Suppressor macrophage treated with lipopolysaccharide for 1 hour (primary cell): ENCODE measurements around the gene XKR7.
"Not testable (repeated sequence)": the region's sequence is repeated elsewhere in the genome, so short reads cannot be mapped to it uniquely, and the experiment has no call there.

ENCODE experiments used
- DNase-seq, 3 donors: peaks; one replicate each; pipeline ENCODE4 v3.0.0-alpha.2; 2020 to 2022

Gene XKR7, protein sequence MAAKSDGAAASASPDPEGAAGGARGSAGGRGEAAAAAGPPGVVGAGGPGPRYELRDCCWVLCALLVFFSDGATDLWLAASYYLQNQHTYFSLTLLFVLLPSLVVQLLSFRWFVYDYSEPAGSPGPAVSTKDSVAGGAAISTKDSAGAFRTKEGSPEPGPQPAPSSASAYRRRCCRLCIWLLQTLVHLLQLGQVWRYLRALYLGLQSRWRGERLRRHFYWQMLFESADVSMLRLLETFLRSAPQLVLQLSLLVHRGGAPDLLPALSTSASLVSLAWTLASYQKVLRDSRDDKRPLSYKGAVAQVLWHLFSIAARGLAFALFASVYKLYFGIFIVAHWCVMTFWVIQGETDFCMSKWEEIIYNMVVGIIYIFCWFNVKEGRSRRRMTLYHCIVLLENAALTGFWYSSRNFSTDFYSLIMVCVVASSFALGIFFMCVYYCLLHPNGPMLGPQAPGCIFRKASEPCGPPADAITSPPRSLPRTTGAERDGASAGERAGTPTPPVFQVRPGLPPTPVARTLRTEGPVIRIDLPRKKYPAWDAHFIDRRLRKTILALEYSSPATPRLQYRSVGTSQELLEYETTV

DNA sequence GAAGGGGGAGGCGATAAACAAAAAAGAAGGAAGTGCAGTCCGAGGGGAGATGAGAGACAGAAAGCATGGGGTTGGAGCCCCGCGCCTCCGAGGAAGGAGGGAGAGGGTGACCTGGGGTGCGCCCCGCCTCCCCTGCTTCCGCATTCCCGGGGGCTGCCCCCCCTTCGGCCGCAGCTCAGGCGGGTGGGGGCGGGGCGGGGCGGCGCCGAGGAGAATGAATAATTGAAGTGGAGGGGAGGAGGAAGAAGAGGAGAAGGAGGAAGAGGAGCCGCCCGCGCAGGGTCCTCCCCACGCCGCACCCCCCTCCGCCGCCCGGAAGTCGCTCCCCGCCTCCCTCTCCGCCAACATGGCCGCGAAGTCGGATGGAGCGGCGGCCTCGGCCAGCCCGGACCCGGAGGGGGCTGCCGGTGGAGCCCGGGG, at the start of gene XKR7:
Gene XKR7, plus strand, starts transcription at position 322 of the 420 bp plus-strand sequence. Its CDS starts 25 bp downstream, at position 347.
- peak; percentile 34 to 63 (median 47) for DNase-seq

DNA sequence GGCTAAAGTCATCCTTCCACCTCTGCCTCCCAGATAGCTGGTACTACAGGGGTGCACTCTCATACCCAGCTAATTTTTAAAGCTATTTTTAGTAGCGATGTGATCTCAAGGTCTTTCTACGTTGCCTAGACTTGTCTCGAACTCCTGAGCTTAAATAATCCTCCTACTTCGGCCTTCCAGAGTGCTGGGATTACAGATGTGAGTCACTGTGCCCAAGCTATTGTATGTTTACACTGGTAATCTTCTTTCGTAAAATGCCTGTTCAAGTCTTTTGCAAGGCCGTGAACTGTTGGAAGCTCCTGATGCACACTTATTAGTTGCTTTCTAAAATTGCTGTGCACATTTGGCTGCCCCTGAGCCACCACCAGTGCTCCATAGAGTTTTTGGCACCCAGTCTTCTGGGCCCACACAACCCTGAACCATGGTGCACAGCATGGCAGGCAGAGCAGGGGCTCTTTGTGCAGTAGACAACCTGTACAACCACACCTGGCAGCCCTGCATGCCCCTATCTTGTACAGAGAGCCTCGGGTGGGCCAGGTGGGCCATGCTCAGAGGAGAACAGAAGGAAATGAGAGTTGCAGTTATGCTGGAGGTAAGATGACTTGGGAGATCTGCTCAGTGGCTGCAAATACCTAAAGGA, 49.4 kb upstream of the XKR7 start:
- DNase-seq = no peak

DNA sequence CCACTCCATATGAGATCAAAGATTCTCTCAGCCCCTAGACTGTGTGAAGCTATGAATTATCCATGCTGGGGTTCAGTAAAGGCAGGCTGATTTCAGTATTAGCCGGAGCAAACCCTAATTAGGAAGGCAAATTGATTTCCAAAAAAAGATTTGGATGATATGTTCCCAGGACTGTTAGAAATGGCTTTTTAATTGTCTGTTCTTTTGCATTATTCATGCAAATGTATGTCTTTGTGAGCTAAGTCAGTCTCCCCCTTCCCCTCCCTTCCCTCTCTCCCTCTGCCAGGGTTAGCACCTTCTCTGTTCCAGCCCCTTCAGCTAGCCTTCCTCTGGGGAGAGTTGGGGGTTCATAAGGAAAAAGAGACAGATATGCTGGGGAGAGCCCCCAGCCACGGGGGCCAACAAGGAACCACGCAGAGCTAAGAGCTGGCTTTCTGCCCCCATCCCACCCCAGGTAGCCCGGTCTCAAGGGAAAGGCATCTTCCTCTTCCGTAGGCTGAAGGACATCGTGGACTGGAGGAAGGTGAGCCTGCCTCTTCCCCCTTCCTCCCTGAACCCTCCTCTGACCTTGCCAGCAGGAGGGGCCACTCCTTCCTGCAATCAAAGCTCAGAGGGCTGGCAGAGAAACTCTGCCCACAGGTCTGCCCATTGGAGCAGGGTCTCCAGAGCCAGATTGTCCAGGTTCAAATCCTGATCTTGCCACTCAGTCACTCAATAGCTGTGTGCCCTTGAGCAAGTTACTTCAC, 48.4 kb upstream of the XKR7 start:
- no peak for DNase-seq

DNA sequence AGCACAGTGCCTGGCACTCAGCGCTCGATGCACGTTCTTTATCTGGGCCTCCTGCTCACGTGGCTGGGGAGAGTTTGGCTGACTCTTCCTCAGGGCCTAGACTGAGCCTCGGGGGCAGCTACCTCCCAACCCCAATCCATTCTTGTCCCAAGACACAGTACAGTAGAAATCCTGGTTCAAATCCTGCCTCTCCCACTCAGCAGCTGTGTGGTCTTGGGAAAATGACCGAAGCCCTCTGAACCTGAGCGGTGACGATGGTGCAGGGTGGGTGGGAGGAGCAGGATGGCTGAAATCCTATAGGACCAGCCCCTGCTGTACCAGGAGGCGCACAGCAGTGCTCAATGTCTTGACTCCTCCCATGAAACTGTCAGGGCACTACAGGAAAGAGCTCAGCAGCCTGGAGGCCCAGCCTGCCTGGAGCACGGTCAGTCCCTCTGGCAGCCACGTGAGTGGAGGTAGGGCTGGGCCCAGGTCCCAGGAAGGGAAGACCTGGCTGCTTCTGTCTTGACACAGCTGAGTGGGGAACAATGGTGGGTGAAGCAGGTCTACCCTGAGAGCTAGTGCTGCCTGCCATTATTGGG, 47.6 kb upstream of the XKR7 start:
- no peak for DNase-seq

DNA sequence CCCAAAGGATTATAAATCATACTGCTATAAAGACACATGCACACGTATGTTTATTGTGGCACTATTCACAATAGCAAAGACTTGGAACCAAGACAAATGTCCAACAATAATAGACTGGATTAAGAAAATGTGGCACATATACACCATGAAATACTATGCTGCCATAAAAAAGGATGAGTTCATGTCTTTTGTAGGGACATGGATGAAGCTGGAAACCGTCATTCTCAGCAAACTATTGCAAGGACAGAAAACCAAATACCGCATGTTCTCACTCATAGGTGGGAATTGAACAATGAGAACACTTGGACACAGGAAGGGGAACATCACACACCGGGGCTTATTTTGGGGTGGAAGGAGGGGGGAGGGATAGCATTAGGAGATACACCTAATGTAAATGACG, 46.5 kb upstream of the XKR7 start:
- DNase-seq = not testable (repeated sequence)

DNA sequence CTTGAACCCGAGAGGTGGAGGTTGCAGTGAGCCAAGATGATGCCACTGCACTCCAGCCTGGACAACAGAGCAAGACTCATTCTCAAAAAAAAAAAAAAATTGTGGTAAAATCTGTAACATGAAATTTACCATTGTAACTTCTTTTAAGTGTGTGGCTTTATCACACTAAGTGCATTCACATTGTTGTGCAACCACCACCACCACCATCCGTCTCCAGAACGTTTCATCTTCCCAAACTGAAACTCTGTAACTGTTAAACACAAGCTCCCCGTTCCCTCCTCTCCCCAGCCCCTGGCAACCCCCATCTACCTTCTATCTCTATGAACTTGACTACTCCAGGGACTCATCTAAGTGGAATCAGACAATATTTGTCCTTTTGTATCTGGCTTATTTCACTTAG, 45.8 kb upstream of the XKR7 start:
- no peak for DNase-seq

GRCh38 chr20:31922588-31922987, 45.4 kb upstream of the XKR7 start:
- DNase-seq = no peak

GRCh38 chr20:31923388-31924331, 44.3 kb upstream of the XKR7 start:
- DNase-seq = peak; percentile 89 to 95 (median 92)

GRCh38 chr20:31924561-31924960, 43.4 kb upstream of the XKR7 start:
- DNase-seq = no peak

DNA sequence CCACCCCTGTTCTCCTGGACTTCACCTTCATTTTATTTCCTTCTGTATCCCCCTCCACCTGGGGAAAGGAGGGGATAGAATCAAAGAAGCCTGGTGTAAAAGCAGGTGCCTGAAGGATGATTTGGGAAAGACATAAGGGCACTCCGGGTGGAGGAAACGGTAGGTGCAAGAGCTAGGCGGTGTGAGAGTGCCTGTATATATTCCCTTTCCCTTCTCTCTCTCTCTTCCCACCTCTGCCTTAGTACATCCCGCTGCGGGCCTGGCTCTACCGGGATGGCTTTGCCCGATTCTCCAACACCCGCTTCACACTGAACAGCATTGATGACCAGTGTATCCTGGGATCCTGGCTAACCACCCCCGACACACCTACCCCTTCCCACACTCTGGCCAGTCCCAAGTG, 42.3 kb upstream of the XKR7 start:
- DNase-seq = no peak

DNA sequence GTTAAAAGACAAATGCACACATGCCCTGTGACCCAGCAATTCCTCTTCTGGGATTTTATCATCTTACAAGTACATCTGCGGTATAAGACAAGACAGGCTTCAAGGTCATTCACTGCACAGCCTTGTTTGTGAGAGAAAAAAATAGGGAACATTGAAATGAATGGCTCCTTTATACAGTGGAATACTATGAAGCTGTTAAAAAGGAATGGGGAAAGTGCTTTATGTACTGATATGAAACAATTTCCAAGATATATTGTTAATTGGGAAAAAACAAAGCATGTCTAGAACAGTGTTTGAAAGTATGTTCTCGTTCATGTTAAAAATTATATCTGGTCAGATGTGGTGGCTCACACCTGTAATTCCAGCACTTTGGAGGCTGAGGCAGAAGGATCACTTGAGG, 41.5 kb upstream of the XKR7 start:
- DNase-seq = no peak

- no peak for DNase-seq
Observed at GRCh38 chr20:31927627-31928159, 40.3 kb upstream of the XKR7 start.

DNA sequence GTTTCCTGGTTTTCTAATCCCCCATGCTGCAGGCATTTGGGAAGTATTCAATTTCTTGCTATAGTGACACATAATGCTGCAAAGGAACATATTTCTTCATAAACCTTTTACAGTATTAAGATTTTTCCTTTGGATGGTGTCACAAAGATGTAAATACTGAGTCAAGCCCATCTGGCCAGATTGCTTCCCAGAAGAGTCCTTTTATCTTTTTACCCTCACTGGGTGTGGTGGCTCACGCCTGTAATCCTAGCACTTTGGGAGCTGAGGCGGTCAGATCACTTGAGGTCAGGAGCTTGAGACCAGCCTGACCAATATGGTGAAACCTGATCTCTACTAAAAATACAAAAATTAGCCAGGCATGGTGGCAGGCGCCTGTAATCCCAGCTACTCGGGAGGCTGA, 38.3 kb upstream of the XKR7 start:
- not testable (repeated sequence) for DNase-seq

- peak; percentile 20 to 50 (median 22) for DNase-seq
Observed at GRCh38 chr20:31930779-31931178, 37.2 kb upstream of the XKR7 start.

GRCh38 chr20:31933698-31934097, 34.3 kb upstream of the XKR7 start:
- DNase-seq = no peak

GRCh38 chr20:31934491-31934890, 33.5 kb upstream of the XKR7 start:
- DNase-seq = no peak

- DNase-seq = no peak
Observed at GRCh38 chr20:31934968-31935764, 32.8 kb upstream of the XKR7 start.

- no peak for DNase-seq
Observed at GRCh38 chr20:31936420-31936819, 31.5 kb upstream of the XKR7 start.

- DNase-seq = no peak
Observed at GRCh38 chr20:31937820-31938219, 30.1 kb upstream of the XKR7 start.

- no peak for DNase-seq
Observed at GRCh38 chr20:31939661-31940060, 28.3 kb upstream of the XKR7 start.

DNA sequence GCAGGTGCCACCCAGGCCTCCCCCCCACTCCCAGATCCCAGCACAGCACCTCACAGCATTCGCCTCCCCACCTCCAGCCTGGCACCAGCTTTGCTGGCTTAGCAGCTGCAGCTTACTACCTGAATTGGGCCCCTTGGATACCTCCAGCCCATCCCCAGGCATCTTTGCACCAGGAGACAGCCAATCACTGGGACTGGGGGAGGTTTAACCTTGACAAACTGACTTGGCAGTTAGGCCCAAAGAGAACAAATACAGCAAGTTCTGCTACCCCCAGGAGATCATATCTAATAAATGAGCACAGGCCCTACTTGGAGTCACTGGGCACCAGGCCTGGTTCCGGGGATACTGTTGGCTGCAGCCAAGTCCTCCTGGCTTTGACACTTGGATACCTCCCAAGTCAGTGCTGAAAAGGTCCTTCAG, 24.9 kb upstream of the XKR7 start:
- DNase-seq = no peak
